HepG2 (cell line): Measurements from ENCODE around the gene ARHGEF1. TPM values are rescaled to one million over a fixed set of nuclear protein-coding genes. Genes with fewer than 3 reads are reported as not detected.
A peak's percentile ranks its signal among the peaks of the same experiment; 100 is the strongest.

Source experiments
- E2F5 ChIP-seq: sonication (generic); formaldehyde crosslinking; conservative IDR thresholded peaks from 2 replicates; pipeline ENCODE4 v1.4.0; 2020; ENCODE audit warnings: missing genetic modification reagents
- HNF1A ChIP-seq, 2 experiments: sonication (generic) in 1 of 2; formaldehyde crosslinking in 1 of 2; IDR thresholded peaks; 2 replicates each; pipeline versions ENCODE4 v1.4.0 to v1.6.1; 2016 to 2020; ENCODE audit warnings: borderline replicate concordance in 1 of 2, low read depth in 1 of 2, mild to moderate bottlenecking in 1 of 2, missing genetic modification reagents in 1 of 2
- HOMEZ ChIP-seq: IDR thresholded peaks from 2 replicates; pipeline ENCODE4 v1.6.1; 2016; ENCODE audit warnings: low read depth
- IKZF5 ChIP-seq: IDR thresholded peaks from 2 replicates; pipeline ENCODE4 v1.6.1; 2018; ENCODE audit warnings: missing genetic modification reagents, mild to moderate bottlenecking, missing compliant biosample characterization
- KDM5B ChIP-seq: sonication (generic); formaldehyde crosslinking; IDR thresholded peaks from 2 replicates; pipeline ENCODE4 v1.4.0; 2020; ENCODE audit warnings: missing genetic modification reagents, mild to moderate bottlenecking, borderline replicate concordance
- PLRG1 ChIP-seq: fragments of 450-650 bp; conservative IDR thresholded peaks from 2 replicates; pipeline ENCODE4 v1.6.1; 2016
- POLR2G ChIP-seq: fragments of 200-400 bp; formaldehyde crosslinking; IDR thresholded peaks from 2 replicates; pipeline ENCODE4 v1.6.1; 2018; ENCODE audit warnings: mild to moderate bottlenecking, low read depth, low read length, moderate library complexity
- RAD21 ChIP-seq: fragments of 450-650 bp; formaldehyde crosslinking; IDR thresholded peaks from 2 replicates; pipeline ENCODE4 v1.5.0; 2020; ENCODE audit warnings: mild to moderate bottlenecking
- RARA ChIP-seq: IDR thresholded peaks from 2 replicates; pipeline ENCODE4 v1.6.1; 2016; ENCODE audit warnings: missing genetic modification reagents, missing compliant biosample characterization
- SALL1 ChIP-seq: sonication (generic); formaldehyde crosslinking; IDR thresholded peaks from 2 replicates; pipeline ENCODE4 v1.8.0; 2022; ENCODE audit warnings: mild to moderate bottlenecking, missing genetic modification reagents
- SP1 ChIP-seq, 2 experiments: fragments of 450-650 bp in 1 of 2; sonication (generic) in 1 of 2; formaldehyde crosslinking in 1 of 2; IDR thresholded peaks; 2 replicates each; pipeline versions ENCODE4 v1.4.0 to v1.6.1; 2016 to 2020; ENCODE audit warnings: missing genetic modification reagents in 1 of 2
- SSRP1 ChIP-seq: IDR thresholded peaks from 2 replicates; pipeline ENCODE4 v1.6.1; 2016; ENCODE audit warnings: control low read depth
- TARDBP ChIP-seq: sonication (generic); formaldehyde crosslinking; IDR thresholded peaks from 2 replicates; pipeline ENCODE4 v1.8.0; 2022; ENCODE audit warnings: mild to moderate bottlenecking, missing genetic modification reagents
- TOE1 ChIP-seq: sonication (generic); formaldehyde crosslinking; IDR thresholded peaks from 2 replicates; pipeline ENCODE4 v1.4.0; 2020; ENCODE audit warnings: mild to moderate bottlenecking, missing genetic modification reagents
- ZBTB39 ChIP-seq: sonication (generic); formaldehyde crosslinking; IDR thresholded peaks from 2 replicates; pipeline ENCODE4 v1.5.0; 2020; ENCODE audit warnings: missing genetic modification reagents
- ZNF350 ChIP-seq: sonication (generic); formaldehyde crosslinking; IDR thresholded peaks from 2 replicates; pipeline ENCODE4 v1.4.0; 2020; ENCODE audit warnings: mild to moderate bottlenecking, low read depth, missing genetic modification reagents, borderline replicate concordance
- ZNF577 ChIP-seq: sonication (generic); formaldehyde crosslinking; IDR thresholded peaks from 2 replicates; pipeline ENCODE4 v1.4.0; 2020; ENCODE audit warnings: mild to moderate bottlenecking, low read depth, missing genetic modification reagents, borderline replicate concordance
- ZNF773 ChIP-seq: sonication (generic); formaldehyde crosslinking; IDR thresholded peaks from 2 replicates; pipeline ENCODE4 v1.4.0; 2020; ENCODE audit warnings: missing genetic modification reagents, borderline replicate concordance
- ZSCAN25 ChIP-seq: sonication (generic); formaldehyde crosslinking; IDR thresholded peaks from 2 replicates; pipeline ENCODE4 v1.8.0; 2022; ENCODE audit warnings: mild to moderate bottlenecking, missing genetic modification reagents
- polyA plus RNA-seq, 8 experiments: library from polyadenylated mRNA; depleted of rRNA in 3 of 8; stranded (reverse) in 7 of 8; unstranded in 1 of 8; fragments of >200 nt; fragmentation: Illumina TruSeq in 4 of 8; extraction: Trizol in 4 of 8; gene quantifications; 2 replicates each; pipeline versions ENCODE4 v1.2.1 to v1.2.3, GENCODE V29; 2011 to 2016; ENCODE audit warnings: low read depth in 4 of 8, missing spikeins in 1 of 8, mixed read lengths in 1 of 8; ENCODE audit not compliant: insufficient read depth in 1 of 8
- total RNA-seq, 5 experiments: library from RNA; depleted of rRNA; stranded (reverse); fragments of >200 nt; fragmentation: Illumina TruSeq; extraction: Trizol; gene quantifications; 2 replicates each; pipeline ENCODE4 v1.2.3, GENCODE V29; 2016; ENCODE audit warnings: low read depth in 1 of 5

ARHGEF1 gene
- total and polyA plus RNA-seq, 2 of the 13 experiments (the other 11 are each of a cell fraction or from before 2014, with no cell fraction given) = 33.7 to 34.7 TPM

- no peak for TF ChIP-seq ZNF350 (CRISPR knock-in tag)
- TF ChIP-seq TOE1 (CRISPR knock-in tag) = no peak
- TF ChIP-seq HOMEZ (CRISPR knock-in tag) = no peak
- TF ChIP-seq RARA (CRISPR knock-in tag) = no peak
- TF ChIP-seq ZSCAN25 = no peak
- no peak for TF ChIP-seq HNF1A (IDR thresholded peaks at IDR 0.05; ENCODE audit: low read depth)
- TF ChIP-seq HNF1A (CRISPR knock-in tag; IDR thresholded peaks at IDR 0.05; ENCODE audit: borderline replicate concordance) = no peak
- TF ChIP-seq ZBTB39 (CRISPR knock-in tag) = no peak
- TF ChIP-seq E2F5 = no peak
- no peak for TF ChIP-seq TARDBP (CRISPR knock-in tag)
- TF ChIP-seq KDM5B = no peak
- no peak for TF ChIP-seq RAD21 (CRISPR knock-in tag)
- no peak for TF ChIP-seq SP1 (IDR thresholded peaks at IDR 0.05)
- TF ChIP-seq SP1 (CRISPR knock-in tag; IDR thresholded peaks at IDR 0.05) = no peak
- no peak for TF ChIP-seq PLRG1
- no peak for TF ChIP-seq IKZF5 (CRISPR knock-in tag)
- TF ChIP-seq SSRP1 (CRISPR knock-in tag) = no peak; the same call in 1 of the 2 replicates
- no peak for TF ChIP-seq POLR2G
- no peak for TF ChIP-seq ZNF577
- TF ChIP-seq ZNF773 (CRISPR knock-in tag) = no peak
- TF ChIP-seq SALL1 (CRISPR knock-in tag) = peak; percentile 52
These were observed 22.4 kb upstream of the ARHGEF1 start (continued) for GRCh38 chr19:41860419-41861115.
